Lower lobe of right lung (tissue), 2 donors: ENCODE measurements around the gene BEND7. TPM values are rescaled to one million over a fixed set of nuclear protein-coding genes. Genes with fewer than 3 reads are reported as not detected.

Experiments
- ATAC-seq, 2 donors: fragments of 200-7000 bp; cut with Tn5 transposase; one replicate each; pipeline ENCODE4 v1.9.1; 2020 to 2022; ENCODE audit warnings: mild to moderate bottlenecking in 2 of 2, moderate library complexity in 2 of 2
- DNase-seq: peaks from one replicate; pipeline ENCODE4 v3.0.0-alpha.2; 2020
- H3K27ac ChIP-seq: fragments of 200-600 bp; one replicate; pipeline ENCODE4 v1.8.0; 2022
- H3K27me3 ChIP-seq: fragments of 200-600 bp; one replicate; pipeline ENCODE4 v1.8.0; 2022; ENCODE audit warnings: low read depth
- H3K36me3 ChIP-seq: fragments of 200-600 bp; one replicate; pipeline ENCODE4 v1.8.0; 2022; ENCODE audit warnings: mild to moderate bottlenecking
- H3K4me1 ChIP-seq: fragments of 200-600 bp; one replicate; pipeline ENCODE4 v1.8.0; 2022
- H3K4me3 ChIP-seq: fragments of 200-600 bp; one replicate; pipeline ENCODE4 v1.8.0; 2022; ENCODE audit warnings: mild to moderate bottlenecking
- H3K9me3 ChIP-seq: fragments of 200-600 bp; one replicate; pipeline ENCODE4 v1.8.0; 2022
- intact Hi-C: fragments of 100-400 bp; cut with DNase I; formaldehyde crosslinking; loops from one replicate; pipeline ENCODE4 v1.11.0; 2022
- total RNA-seq: library from RNA; stranded (reverse); fragmentation: NEBNext Ultra II Directional; extraction: Animal tissue kit (Norgen Biotek cat#: 25700); gene quantifications from one replicate; pipeline ENCODE4 v1.2.1, GENCODE V29; 2021
- TF ChIP-seq, protein P1 (sequence below): fragments of 200-600 bp; IDR thresholded peaks from one replicate; pipeline ENCODE4 v1.8.0; 2022; ENCODE audit warnings: antibody characterized with exemption, mild to moderate bottlenecking
- donor health status: DM: no; HTN: yes; CAD: no; lungs with severe emphysema.

Gene BEND7
- total RNA-seq, 1 donor from 2014 or later: 16.9 TPM

DNA sequence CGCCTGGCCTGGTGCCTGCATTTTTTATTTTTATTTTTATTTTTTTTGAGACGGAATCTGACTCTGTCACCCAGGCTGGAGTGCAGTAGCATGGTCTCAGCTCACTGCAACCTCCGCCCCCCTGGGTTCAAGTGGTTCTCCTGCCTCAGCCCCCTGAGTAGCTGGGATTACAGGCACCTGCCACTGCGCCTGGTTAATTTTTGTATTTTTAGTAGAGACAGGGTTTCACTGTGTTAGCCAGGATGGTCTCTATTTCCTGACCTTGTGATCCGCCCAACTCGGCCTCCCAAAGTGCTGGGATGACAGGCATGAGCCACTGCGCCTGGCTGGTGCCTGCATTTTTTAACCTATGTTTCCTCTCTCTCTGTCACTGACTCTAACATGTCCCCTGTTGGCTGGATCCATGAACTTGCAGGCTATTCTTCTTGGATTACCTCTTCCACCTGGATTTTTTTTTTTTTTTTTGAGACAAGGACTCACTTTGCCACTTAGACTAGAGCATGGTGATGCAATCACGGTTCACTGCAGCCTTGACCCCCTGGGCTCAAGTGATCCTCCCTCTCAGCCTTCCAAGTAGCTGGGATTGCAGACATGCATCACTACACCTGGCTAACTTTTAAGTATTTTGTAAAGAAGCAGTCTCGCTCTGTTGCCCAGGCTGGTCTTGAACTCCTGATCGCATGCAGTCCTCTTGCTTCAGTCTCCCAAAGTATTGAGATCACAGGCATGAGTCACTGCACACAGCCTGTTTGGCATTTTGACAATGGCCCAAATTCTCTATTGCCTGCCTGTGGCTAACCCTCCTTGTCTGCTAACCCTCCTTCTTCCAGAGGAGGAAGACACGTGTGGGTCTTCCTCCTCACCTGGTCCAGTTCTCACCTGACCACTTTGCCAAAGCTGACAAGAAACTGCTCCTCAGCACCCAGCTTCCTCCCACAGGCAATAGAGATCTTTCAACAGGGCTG, 34.9 kb upstream of the BEND7 start:
- Histone ChIP-seq H3K9me3 (no peaks in the 10 kb centered on the region), H3K36me3 (no peaks in the 10 kb centered on the region), H3K27me3 (no peaks in the 10 kb centered on the region), H3K27ac (no peak overlapping the region), H3K4me1 (no peaks in the 10 kb centered on the region), H3K4me3 (no peak overlapping the region)
- ATAC-seq (no peak), DNase-seq (no peak)
- TF ChIP-seq, protein P1, sequence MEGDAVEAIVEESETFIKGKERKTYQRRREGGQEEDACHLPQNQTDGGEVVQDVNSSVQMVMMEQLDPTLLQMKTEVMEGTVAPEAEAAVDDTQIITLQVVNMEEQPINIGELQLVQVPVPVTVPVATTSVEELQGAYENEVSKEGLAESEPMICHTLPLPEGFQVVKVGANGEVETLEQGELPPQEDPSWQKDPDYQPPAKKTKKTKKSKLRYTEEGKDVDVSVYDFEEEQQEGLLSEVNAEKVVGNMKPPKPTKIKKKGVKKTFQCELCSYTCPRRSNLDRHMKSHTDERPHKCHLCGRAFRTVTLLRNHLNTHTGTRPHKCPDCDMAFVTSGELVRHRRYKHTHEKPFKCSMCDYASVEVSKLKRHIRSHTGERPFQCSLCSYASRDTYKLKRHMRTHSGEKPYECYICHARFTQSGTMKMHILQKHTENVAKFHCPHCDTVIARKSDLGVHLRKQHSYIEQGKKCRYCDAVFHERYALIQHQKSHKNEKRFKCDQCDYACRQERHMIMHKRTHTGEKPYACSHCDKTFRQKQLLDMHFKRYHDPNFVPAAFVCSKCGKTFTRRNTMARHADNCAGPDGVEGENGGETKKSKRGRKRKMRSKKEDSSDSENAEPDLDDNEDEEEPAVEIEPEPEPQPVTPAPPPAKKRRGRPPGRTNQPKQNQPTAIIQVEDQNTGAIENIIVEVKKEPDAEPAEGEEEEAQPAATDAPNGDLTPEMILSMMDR: no peak
- intact Hi-C loops: no loop called here

- no peak overlapping the region for H3K27ac ChIP-seq
- intact Hi-C loops: no loop called here
- no peaks in the 10 kb centered on the region for H3K4me1 ChIP-seq
- DNase-seq (no peak), ATAC-seq (no peak)
- no peak overlapping the region for H3K4me3 ChIP-seq
- TF ChIP-seq, protein P1: no peak
- H3K9me3 ChIP-seq: no peaks in the 10 kb centered on the region
- H3K27me3 ChIP-seq: no peaks in the 10 kb centered on the region
- H3K36me3 ChIP-seq: no peaks in the 10 kb centered on the region
Observed at GRCh38 chr10:13560597-13560996, 31.8 kb upstream of the BEND7 start.

GRCh38 chr10:13559124-13559700, 30.4 kb upstream of the BEND7 start:
- H3K4me1 ChIP-seq: no peaks in the 10 kb centered on the region
- ATAC-seq (no peak), DNase-seq (no peak)
- no peak overlapping the region for H3K27ac ChIP-seq
- no peaks in the 10 kb centered on the region for H3K27me3 ChIP-seq
- intact Hi-C loops: no loop called here
- H3K9me3 ChIP-seq: no peaks in the 10 kb centered on the region
- TF ChIP-seq, protein P1: no peak
- H3K36me3 ChIP-seq: no peaks in the 10 kb centered on the region
- no peak overlapping the region for H3K4me3 ChIP-seq

- Histone ChIP-seq H3K4me3 (no peak overlapping the region), H3K27ac (no peak overlapping the region), H3K9me3 (no peaks in the 10 kb centered on the region), H3K4me1 (no peaks in the 10 kb centered on the region), H3K27me3 (no peaks in the 10 kb centered on the region), H3K36me3 (no peaks in the 10 kb centered on the region)
- TF ChIP-seq, protein P1: no peak
- DNase-seq (no peak), ATAC-seq (no peak)
- intact Hi-C loops: no loop called here
Observed at GRCh38 chr10:13555884-13556510, 27.2 kb upstream of the BEND7 start.

GRCh38 chr10:13550802-13551201, 22.0 kb upstream of the BEND7 start:
- Histone ChIP-seq H3K4me1 (no peaks in the 10 kb centered on the region), H3K36me3 (no peaks in the 10 kb centered on the region), H3K9me3 (peaks cover 13% of the 10 kb centered on the region), H3K27me3 (no peaks in the 10 kb centered on the region), H3K27ac (no peak overlapping the region), H3K4me3 (no peak overlapping the region)
- TF ChIP-seq, protein P1: no peak
- intact Hi-C loops: no loop called here
- ATAC-seq (no peak), DNase-seq (no peak)
